ENCODE measurements around the gene RCAN2.
A peak's percentile ranks its signal among the peaks of the same experiment; 100 is the strongest.

The RCAN2 gene

DNA sequence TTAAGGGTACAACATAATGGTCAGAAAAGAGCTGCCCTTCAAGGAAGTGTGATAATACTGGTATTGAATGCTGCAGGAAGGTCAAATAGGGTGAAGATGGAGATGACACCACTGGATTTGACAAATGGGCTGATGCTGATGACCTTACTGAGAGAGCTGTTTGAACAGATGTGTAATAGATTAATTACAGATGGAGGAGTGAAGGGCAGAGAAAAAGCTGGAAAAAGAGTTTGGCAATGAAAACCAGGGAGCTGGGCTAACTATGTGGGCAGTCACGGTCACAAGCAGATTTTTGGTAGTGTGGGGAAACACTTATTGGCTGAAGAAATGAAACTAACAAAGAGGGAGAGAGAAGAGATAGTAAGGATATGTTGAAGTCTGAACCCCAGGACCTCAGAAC, 236.9 kb downstream of the RCAN2 start:
- DNase-seq (ENCODE audit: low read depth) = no peak

DNA sequence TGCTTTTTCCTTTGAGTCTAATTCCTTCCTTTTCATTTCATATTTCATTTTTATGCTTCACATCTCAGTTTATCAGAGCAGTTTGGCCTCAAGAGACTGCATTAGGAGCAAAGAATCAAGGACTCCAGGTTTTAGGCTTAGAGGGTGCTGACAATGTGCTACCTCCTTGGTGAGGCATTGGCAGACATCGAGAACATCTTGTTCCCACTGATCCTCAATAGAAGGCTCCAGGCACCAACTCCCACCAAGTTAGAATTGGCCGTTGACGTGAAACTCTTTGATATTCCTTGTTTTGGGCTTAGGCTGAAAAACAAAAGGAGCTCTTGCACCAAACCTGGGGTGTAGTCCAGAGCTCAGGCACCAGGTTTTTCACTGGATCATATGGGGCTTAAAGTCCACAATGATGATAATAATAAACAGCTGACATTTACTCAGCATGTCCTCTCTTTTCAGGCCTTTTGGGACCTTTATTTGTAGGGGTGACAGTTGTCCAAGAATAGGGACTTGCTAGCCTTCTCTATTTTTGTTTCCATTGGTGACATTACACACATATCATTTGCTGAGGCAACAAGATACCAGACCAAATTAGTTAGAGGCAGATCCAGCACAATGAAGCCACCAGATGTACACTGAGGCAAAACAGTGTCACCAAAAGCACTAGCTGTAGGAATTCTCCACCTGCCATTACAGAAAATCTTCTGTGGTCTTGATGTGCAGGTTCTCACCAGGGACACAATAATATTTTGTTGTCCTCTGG, 239.5 kb downstream of the RCAN2 start:
- no peak for DNase-seq (ENCODE audit: low read depth)

DNA sequence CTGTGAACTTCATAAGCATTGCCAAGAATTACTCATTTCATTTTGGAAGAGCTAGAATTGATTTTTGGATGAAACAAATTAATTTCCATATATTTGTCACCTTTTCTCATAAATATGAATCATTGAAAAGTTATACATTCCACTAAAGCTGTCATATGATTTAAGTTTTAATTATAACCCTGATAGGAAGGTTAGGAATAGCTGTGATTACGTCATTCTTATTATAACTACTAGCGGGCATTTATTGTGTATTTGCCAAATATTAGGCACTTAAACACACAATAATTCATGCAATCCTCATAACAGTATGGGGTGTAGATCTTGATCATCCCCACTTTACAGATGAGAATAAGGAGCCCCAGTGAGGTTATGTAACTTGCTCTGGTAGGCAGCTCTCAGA, 243.1 kb downstream of the RCAN2 start:
- DNase-seq (ENCODE audit: low read depth) = no peak

DNA sequence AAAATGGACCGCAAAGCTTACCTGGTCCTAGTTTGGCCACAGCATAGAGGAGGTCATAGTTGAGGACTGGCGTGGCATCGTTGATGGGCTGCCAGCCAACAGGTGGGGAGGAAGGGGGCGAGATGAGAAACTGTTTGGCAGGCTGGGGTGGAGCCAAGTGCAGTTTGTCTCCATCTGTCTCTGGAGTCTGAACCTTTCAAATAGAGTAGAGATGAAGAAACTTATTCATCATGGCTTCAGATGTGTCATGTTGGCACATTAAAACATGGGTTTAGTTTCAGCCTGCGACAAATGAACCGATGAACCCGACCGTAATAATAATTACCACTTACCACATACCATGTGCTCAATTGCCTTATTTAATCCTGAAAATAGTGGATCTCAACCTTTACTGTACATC, 244.5 kb downstream of the RCAN2 start:
- DNase-seq (ENCODE audit: low read depth) = no peak

DNA sequence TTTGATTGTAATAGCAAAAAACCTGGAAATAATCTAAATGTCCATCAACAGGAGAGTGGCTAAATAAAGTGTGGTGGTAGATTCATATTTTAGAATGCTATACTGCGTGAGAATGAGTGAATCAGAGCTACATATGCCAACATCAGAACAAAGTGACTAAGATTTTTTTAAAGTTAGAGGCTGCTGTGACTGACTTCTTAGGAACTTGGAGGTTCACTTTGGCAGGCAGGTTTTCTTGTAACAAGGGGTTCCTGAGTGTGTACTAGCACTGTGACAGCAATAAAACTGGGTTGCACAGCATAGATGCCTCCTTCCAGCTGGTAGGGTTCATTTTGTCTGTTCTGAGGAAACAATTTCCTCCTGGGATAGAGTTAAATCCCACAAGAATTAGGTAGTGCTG, 245.2 kb downstream of the RCAN2 start:
- DNase-seq (ENCODE audit: low read depth) = no peak

DNA sequence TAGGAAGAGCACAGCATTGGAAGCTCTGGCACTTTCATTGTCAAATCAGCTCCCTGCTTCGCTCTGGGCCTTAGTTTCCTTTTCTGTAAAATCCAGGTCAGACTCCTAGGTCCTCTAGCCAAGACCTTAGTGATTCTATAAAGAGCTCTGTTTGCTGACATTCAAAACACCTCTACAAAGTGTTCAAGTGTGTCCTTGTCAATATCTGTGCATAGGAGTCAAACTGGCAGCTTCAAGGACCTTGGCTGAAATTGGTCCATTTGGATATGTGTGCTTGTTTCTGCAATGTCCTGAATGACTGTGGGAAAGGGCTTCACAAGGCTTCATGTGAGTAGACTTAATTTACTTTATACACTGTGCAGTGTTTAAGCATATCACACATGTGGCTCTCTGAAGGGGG, 246.6 kb downstream of the RCAN2 start:
- no peak for DNase-seq (ENCODE audit: low read depth)

DNA sequence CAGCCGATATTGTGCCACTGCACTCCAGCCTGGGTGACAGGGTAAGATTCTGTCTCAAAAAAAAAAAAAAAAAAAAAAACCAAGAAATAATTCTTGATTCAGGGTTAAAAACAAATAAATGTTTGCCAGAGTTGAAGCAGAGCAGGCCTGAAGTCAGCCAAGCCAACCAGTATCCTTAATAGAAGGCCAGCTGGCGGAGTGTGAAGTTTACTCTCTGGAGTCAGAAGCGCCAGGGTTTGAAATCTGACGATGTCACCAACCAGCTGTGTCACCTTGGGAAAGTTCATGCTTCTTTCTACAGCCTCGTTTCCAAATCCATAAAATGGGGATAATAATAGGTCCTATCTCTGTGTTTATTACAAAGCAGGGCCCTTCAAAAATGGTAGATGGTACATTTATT, 247.5 kb downstream of the RCAN2 start:
- DNase-seq (ENCODE audit: low read depth) = no peak

DNA sequence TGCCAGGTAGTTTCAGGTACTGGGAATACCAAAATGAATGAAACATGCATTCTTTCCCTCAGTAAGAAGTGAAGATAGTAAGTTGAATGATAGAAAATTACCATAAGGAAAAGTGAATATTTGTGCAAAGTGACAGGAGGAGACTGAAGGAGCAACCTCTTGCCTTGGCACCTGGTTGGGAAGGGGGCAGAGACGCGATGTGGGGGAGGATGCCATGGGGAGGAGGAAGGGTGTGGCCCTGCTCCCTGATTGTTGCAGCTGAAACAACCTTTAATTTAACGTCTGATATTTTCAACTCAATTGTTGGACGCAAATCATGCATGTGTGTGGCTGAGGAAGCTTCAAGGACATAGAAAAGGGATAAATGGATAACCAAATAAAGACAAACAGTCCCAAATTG, 248.3 kb downstream of the RCAN2 start:
- DNase-seq (ENCODE audit: low read depth) = no peak

DNA sequence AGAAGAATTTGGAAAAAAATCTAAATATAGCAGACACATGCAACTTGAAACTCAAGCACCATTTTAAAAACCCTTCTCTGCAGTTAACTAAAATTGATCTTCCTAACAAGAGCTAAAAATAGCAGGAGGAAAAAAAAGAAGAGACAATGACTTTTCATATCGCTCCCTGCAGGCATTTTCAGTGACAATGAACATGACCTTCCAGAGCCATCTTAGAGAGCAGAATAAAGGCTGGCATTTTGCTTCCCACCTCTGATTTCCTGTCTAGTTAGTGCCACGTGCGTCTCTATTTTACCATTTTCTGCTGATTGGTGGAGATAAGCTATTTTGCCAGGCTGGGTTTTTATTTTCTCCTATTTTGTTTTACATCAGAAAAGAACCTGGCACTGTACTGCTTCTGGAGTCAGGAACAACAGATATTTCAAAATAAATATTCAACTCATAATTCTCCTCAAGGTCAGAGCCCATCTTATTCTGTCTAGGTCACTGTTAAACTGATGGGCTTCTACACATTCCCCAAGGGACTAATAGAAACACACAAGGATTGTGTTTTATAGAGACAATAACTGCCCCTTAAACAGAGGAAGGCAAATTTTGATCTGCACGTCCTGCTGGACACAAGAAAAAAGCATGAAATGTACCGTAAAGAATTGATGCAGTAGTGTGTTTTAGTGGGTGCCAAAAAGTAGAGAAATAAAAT, 250.2 kb downstream of the RCAN2 start:
- no peak for DNase-seq (ENCODE audit: low read depth)

DNA sequence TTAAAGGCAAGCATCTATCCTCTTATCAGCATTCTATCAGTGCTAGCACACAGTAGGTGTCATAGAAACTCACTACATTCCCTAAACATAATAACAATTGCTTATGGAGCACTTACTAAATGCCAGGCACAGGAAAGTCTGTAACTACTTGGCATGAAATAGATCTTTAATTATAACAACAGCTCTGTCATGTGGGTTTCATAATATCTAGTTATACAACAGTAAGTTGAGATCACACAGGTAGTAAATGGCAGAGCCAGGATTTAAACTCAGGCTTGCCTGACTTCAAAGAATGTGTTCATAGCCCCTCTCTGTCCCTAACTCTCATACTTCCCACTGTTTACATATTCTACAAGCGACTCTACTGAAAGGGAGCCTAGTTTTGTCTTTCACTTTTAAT, 254.5 kb downstream of the RCAN2 start:
- no peak for DNase-seq (ENCODE audit: low read depth)

DNA sequence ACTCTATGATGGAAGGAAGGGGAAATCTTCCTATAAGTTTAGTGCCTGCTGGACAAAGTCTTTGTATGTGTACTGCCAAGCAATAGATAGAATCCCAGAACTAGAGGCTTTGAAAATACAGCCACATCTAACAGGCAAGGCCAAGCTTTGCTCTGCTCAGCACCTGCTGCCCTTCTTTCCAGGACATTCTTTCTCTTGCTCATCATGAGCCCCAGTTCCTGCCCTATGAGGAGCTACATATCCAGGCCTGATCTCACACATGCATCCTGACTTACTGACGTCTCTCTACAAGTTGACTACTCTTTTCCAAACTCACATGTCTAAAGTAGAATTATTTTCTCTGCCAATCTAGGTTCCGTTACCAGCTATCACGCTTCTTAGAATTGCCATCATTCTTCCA, 256.0 kb downstream of the RCAN2 start:
- no peak for DNase-seq (ENCODE audit: low read depth)

DNA sequence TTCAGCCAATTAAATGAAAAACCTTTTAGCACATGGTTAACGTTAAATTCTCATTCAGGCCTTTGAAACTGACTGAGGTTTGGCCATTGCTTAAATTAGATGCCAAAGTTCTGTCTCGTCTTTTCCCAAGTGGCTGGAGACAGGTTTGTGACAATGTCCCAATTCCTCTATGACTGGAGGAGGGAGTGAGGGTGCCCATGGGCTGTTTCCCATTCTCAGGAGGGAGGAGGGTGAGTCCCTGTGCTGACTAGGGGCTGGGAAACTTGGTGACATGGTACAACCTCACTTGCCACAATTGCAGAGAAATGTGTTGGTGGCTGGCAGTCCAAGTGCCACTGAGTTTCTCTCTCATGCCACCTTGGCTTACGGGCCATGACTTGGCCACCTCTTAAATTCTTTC, 256.5 kb downstream of the RCAN2 start:
- DNase-seq (ENCODE audit: low read depth) = no peak

DNA sequence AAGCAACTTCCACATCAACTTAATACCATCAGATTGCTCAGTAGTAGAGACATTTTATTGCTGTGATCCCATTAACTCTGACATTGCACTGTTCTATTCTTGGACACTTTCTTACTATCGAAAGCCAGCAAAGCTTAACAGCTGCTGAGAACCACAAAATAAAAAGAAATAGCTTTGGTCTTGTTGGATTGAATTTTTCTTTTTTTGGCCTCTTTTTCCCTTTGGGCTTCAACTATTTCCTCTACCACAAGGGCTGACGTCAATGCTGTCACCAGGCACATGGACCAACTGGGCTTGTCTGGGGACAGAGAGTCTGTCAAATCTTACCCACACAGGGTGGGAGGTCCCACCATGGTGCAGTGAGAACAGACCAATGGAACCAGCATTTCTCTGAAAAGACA, 257.1 kb downstream of the RCAN2 start:
- no peak for DNase-seq (ENCODE audit: low read depth)

DNA sequence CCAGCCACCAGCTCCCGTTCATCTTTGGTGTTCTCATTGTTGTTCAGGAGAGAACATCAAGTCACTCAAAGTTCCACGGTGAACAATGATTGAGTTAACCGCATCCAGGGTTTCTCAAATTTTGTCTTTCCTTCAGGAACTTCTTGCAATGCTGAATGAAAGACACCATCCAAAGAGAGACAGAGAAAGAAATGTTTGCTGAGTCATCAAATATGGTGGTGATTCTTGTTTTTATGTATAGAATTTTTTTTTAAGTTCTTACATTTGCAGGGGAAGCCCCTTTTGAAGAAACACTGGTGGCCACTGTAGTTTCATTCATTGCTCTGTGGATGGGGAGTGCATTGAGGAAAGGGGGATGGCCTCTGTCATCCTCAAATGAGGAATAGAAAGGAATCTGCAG, 258.1 kb downstream of the RCAN2 start:
- DNase-seq (ENCODE audit: low read depth) = no peak

DNA sequence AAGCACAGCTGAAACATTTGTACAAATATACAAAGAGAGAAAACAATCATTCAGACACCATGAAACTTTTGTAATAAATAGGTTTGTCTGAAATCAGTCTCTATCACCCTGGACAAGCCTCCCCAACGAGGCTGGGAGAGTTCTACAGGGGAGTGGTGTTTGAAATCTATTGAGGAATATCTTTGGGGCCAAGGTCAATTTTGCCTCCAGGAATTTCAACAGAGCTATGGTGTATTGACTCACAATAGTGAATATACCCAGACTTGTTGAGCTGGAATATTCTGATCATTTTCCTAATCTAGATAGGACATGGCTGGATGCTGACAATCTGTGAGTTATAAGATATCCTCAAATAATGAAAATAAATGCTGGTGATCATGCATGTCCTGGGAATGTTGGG, 269.0 kb downstream of the RCAN2 start:
- no peak for DNase-seq (ENCODE audit: low read depth)

DNA sequence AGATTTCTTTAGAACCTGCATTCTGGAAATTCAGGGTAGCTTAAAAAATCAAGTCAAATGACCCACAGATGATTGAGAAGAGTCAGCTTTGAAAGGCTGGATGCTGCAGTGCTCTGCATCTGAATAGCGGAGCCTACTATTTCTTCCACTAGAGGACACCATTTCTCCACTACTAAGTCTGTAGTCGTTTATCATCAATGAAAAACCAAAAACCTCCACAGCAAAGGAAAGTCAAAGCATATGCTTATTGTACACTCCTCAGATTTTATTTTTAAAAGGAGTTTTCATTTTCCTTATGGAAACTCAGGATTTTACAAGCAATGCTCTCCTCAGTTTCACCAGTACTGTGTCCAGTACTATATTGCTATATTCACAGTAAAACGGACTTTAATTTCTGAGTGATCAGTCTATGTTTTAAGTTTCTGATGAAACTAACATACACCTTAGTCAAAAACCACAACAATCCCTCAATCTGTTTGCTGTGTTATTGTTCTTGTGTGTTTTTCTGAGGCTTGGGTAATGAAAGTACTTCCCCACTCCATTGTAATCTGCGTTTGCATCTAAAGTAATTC, 269.9 kb downstream of the RCAN2 start:
- DNase-seq (ENCODE audit: low read depth) = peak; percentile 5

DNA sequence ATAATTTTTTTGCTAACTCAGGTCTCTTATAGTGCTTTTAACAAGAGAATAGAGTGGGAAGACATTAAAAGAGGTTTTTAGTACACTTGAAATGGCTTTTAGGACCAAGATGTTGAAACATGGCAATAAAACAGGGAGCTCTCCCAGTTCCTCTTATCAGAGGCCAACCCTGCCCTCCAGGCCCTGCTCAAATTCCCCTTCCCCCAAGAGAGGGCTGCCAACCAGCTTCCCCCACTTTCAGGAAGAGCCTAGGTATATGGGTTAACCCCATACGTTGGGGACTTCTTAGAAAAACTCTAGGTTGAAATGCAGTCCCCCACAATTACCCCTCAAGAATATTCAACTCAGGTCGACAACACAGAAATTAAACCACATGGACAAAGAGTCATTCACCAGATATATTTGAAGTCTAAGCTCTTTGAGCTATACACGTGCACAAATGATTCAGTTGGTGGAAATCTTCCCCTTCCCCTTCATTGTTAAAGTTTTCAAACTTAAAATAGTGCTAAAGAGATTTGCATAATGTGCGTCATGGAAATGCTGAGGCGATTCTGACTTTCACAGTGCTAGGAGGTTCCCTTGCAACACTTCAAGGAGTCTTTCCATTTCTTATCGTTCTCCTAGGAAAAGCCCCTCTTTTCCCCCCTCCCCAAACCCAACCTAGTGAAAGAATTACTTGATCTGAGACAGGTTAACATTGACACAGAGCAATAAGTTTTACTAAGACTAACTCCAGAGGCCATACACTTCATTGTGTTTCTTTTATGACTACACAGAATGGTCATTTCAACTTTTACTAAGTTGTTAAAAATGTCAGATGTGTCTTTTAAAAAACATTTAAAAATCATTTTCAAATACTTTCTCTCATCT, 270.7 kb downstream of the RCAN2 start:
- no peak for DNase-seq (ENCODE audit: low read depth)

DNA sequence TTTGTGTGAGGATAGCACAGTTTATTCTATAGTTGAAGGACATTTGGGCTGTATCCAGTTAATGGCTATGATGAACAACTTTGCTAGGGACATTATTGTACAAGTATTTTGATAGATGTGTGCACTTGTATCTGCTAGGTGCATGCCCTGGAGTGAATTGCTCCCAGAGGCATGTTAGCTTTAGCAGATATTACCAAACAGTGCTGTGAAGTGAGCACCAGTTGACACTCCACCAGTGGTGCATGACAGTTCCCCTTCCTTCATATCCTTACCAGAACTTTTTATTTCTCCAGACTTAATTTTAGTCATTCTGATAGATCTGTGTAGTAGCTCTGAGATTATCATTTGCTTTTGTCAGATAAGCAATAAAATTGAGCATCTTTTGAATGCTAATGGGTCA, 271.6 kb downstream of the RCAN2 start:
- no peak for DNase-seq (ENCODE audit: low read depth)

DNA sequence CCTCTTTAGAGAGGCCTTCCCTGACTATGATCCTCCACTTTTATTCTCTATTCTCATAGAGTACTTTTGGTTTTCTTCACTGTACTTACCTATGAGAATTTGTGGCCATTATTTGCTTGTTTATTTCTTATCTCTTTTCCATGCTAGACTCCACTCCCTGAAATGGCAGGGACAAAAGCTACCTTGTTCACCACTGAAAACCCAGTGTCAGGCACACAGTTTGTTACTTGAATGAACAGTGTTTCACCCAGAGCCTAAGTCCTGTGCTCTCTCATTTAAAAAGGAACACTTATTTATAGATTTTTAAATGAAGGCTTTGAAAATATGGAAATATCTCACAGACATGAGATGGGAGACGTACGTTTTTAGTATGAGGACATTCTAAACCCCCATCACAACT, 272.8 kb downstream of the RCAN2 start:
- DNase-seq (ENCODE audit: low read depth) = no peak

DNA sequence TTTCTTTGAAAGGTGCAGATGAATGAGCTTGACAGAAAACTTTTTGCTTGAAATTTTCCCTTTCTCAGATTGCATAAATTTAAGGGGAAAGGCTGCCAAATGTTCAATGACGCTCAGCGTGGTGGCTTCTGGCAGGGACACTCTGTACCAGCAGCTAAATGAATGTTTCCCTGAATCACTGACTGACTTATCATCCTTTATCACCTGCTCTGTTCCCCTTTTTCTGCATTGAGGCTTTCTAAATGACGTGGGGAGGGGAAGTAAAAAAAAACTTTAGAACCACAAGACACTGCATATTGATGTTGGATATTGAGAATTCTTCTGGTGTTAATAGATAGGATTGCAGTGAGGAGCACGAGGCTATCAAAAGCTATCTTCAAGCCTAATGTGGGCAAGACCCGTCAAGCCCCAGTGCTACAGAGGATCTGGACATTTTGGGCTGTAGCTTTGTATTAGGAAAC, 273.5 kb downstream of the RCAN2 start:
- DNase-seq (ENCODE audit: low read depth) = peak; percentile 58

DNA sequence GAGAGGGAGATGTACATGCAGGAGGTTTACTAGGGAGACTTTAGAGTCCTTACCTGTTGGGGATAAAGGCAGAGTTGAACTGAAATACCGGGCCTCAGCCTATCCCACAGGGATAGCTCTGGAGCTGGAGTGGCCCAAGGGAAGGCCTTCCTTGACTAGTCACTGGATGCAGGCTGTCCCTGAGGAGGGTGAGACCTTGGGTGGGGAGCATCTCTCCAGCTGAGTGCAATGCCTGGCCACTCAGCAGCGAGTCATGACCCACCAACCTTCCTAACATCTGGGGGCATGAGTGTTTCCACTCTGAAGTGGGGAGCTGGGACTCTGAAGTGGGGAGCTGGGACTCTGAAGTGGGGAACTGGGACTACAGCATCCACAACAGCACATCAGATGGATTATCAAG, 274.4 kb downstream of the RCAN2 start:
- no peak for DNase-seq (ENCODE audit: low read depth)

DNA sequence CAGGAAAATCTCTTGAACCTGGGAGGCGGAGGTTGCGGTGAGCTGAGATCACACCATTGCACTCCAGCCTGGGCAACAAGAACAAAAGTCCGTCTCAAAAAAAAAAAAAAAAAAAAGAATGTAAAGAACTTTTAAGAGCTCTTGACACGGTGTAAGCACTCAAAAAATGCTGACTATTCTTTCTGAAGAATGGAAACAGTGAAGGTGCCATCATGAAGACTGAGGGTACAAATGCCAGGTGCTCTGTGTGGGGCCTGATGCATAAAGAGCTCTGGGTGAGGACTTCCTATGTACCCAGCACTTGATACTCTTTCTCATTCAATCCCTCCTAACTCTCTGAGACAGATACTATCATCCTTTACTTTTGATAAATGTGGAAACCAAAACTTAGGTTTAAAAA, 275.5 kb downstream of the RCAN2 start:
- DNase-seq (ENCODE audit: low read depth) = no peak

DNA sequence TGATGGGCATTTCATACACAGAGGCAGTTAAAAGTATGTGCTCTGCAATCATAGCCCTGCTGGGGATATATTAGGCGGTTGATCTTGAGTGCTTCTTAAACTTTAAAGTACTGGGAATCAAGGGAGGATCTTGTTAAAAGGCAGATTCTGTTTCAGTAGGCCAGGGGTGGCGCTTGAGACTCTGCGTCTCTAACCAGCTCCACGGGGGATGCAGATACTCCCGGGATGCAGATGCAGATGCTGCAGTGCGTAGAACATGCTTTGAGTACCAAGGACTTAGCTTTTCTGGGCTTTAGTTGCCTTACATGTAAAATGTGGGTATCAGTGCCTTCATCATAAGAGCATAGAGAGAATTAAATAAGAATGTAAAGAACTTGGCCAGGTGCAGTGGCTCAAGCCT, 276.0 kb downstream of the RCAN2 start:
- no peak for DNase-seq (ENCODE audit: low read depth)

Measured in CMK (cell line).